HG02973 (cell line): ENCODE results near the gene BIRC6.
A peak's percentile ranks its signal among the peaks of the same experiment; 100 is the strongest.
"Not testable (repeated sequence)": the region's sequence is repeated elsewhere in the genome, so short reads cannot be mapped to it uniquely, and the experiment has no call there.

Experiments used
- ATAC-seq: cut with Tn5 transposase; IDR thresholded peaks from one replicate; pipeline ENCODE4 v1.9.1; 2021; ENCODE audit warnings: moderate library complexity; ENCODE audit not compliant: unreplicated experiment

BIRC6 gene

DNA sequence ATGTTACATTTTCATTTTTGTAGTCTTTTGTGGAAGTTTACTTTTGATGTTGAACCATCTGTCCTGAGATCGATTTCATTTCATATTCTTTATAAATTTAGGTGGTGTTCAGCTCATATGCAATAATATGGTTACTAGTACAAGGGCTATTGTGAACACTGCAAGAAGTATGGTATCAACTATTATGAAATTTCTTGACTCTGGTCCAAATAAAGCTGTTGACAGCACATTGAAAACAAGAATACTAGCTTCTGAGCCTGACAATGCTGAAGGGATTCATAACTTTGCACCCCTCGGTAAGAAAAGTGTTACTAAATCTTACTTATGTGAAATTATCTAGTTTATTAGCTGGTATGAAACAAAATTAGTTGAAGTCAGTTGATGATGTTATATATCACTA lies 146.1 kb downstream of the BIRC6 start:
- ATAC-seq, result no peak

DNA sequence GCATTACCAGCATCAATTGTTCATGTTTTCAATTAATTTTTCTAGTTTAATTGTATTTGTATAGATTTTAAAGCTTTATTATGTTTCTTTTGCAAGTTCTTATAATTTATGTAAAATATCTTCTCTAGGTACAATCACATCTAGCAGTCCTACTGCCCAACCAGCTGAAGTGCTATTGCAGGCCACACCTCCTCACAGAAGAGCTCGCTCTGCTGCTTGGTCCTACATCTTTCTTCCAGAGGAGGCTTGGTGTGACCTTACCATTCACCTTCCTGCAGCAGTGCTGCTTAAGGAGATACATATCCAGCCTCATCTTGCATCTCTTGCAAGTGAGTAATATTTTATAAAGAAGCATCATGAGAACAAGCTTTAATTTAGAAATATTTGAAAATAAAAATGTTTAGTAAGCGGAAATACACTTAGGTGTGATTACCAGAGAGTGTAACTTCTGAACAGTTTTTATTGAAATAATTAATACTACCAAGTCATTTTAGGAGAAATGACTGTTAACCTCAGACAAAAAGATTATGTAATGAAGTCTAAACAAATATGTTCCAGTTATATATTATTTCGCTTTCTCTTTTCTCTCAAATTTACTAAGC lies 148.2 kb downstream of the BIRC6 start:
- no peak for ATAC-seq

DNA sequence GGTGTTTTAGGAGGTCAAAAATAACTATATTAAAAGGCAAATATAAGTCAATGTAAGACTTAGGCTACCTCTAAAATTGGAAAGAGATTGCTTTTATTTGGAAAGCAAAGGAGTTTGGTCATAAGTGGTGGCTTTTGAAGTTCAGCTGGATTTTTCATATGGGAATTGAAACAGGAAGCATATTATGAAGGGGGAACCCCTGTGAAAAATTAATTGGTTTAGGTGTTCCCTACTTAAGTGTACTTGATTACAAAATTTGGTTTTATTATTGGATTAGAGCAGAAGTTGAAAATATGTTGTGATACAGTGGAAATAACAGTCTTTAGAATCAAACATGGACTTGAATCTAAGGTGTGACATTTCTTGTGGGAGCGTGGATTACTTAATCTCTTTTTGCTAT lies 149.6 kb downstream of the BIRC6 start:
- ATAC-seq, result no peak

DNA sequence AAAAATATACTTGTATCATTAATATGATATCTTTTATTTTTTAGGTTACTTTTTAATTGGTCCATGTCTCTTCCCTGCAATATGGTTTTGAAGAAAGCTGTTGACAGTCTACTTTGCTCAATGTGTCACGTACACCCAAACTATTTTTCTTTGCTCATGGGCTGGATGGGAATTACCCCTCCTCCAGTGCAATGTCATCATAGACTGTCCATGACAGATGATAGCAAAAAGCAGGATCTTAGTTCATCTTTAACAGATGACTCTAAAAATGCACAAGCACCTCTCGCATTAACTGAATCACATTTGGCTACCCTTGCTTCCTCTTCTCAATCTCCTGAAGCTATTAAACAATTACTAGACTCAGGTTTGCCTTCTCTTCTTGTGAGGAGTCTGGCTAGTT lies 158.1 kb downstream of the BIRC6 start:
- ATAC-seq, result no peak

DNA sequence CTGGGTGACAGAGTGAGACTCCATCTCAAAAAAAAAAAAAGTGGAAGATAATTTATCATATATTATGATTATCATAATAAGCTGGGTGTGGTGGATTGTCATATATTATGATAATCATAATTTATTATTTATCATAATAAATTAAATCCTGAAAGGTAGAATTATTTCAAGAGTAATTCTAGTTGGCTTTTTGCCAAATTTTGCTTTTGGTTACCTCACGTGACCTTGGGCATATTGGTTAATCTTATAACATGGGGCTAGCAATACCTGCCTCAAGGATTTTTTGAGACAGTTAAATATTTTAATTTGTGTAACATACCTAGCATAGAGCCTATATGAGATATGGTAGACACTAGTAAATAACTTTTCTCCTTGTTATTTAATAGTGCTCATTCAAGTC lies 159.7 kb downstream of the BIRC6 start:
- no peak for ATAC-seq

DNA sequence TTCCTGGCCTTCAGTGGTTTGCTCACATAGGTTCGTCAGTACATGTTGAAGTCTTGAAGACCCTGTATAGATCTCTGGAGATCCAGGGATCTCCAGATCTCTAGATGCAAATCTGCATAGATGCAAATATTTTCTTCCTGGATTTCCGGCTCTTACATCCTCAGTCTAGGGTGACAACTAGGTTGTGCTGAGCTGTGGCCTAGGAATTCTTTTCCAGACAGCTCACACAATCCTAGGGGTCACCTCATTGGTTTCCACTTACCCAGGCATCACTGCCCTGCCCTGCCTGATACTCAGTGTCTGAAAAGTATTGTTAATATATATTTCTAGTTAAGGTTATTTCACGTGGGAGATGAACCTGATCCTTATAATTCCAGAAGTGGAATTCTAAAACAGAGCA lies 165.9 kb downstream of the BIRC6 start:
- ATAC-seq, result no peak

DNA sequence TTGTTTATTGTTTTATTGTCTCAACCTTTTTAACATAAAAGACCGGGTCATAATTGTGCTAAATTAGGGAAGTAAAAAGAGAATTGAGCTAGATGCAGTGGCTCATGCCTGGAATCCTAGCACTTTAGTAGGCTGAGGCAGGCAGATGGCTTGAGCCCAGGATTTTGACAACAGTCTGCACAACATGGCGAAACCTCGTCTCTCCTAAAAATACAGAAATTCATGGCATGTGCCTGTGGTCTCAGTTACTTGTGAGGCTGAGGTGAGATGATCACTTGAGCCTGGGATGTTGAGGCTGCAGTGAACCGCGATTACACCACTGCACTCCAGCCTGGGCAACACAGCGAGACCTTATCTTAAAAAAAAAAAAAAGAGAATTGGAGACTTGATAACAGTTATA lies 166.9 kb downstream of the BIRC6 start:
- no peak for ATAC-seq

DNA sequence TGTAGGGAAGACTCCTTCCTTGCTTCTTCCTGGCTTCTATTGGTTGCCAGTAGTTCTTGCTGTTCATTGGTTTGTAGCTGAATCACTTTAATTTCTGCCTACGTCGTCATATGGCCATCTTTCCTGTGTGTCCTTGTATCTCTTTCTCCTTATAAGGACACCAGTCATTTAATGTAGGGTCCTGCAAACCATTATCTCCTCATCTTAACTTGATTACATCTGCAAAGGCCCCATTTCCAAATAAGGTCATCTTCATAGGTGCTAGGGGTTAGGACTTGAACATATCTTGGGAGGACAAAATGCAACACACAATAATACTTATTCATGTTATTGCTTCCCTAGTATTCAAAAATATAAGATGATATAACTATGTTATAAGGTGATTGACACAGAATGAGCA lies 175.5 kb downstream of the BIRC6 start:
- ATAC-seq, result no peak

DNA sequence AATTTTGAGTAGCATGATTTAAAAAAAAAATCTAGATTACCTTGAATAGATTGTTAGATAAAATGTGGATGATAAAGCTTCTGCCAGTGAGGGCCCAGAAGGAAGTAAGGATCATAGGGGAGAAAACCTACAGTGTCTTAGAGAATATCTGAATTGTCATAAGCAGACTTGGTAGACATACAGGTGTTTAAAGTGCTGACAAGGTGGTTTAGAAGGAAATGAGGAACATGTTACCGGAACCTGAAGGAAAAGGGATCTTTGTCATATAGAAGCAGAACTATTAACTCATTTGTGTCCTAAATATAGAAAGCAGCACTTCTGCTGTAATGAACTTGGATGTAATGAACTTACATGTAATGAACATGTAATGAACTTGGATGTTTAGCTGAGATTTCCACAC lies 176.1 kb downstream of the BIRC6 start:
- no peak for ATAC-seq

DNA sequence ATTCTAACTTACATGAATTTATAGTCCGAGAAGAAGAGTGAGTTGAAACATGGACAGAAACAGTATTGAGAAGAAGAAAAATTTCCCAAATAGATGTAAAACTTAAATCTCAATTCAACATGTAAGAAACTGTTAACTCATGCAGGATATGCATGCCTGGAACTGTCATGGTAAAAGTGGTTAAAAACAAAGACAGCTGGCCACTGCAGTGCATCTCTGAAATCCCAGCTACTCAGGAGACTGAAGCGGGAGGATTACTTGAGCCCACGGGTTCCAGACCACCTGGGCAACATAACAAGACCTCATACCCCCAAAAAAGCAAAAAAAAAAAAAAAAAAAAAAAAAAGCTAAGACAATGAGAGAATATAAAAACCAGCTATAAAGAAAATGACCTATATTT lies 178.0 kb downstream of the BIRC6 start:
- ATAC-seq, result no peak

DNA sequence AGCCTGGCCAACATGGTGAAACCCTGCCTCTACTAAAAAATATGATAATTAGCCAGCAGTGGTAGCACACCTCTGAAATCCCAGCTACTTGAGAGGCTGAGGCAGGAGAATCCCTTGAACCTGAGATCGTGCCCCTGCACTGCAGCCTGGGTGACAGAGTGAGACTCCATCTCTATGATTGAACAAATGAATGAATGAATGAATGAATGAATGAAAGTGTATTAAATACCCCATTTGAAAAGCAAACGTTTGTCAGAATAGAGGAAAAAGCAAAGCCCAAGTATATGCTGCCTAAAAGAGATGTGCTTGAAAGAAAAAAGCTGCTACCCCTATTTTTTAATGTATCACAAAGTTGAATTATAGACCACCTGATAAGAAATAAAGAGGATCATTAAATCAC lies 181.9 kb downstream of the BIRC6 start:
- ATAC-seq, result no peak

DNA sequence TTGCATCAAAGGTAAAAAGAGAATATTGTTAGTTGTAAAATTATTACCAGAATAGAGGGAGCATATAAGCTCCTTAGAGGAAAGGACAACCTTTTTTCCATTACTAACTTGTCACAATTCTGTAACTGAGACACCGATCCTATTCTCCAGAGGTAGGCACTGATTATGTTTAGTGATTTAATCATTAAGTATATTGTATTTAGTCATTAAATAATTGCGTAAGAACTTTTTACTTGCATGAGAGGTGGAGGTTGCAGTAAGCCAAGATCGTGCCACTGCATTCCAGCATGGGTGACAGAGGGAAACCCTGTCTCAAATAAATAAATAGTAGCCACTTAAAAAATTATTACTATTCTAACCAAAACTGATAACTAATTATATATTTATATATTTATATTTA lies 195.7 kb downstream of the BIRC6 start:
- ATAC-seq, result not testable (repeated sequence)

DNA sequence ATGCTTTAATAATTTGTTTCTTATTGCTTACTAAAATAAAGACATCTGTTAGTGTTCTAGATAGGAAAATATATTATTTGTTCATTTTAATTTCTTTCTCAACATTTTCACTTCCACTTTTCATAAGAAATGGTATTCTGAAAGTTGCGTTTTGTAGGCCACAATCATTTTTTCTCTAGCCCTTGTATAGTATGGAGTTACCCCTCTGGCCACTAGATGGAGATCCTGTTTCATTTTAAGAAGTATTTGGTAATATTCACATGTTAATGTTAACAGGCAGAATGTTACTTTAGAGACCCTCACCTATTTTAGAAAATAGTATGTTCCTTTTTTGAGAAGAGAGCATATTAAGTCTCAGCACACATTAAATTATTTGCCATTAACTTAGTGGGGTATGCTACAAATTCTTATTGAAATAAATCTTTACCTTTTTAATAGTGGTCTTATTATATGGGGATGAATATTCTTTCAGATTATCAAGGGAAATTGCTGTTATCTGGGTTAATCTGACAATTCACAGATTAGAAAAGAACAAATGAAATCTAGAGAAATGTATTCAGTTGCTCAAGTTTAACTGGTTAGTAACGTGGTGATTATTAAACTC lies 197.1 kb downstream of the BIRC6 start:
- ATAC-seq, result peak; percentile 89

DNA sequence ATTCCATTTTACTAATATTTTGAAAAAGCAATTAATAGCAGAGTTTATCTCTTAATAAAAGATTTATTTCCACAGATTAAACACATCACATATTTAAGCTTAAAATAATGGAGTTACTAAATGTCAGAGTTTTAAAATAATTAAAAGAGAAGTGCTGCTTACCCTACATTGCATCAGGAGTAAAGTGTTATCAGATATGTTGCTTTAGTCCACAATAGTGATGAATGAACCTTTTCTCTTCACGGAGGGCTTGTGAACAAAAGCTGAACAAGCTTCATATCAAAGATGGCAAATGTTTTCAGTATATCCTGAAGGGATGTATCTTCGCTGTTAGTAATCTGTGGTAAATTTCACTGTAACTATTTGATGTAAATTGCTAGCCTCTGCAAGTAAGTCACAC lies 201.7 kb downstream of the BIRC6 start:
- no peak for ATAC-seq

DNA sequence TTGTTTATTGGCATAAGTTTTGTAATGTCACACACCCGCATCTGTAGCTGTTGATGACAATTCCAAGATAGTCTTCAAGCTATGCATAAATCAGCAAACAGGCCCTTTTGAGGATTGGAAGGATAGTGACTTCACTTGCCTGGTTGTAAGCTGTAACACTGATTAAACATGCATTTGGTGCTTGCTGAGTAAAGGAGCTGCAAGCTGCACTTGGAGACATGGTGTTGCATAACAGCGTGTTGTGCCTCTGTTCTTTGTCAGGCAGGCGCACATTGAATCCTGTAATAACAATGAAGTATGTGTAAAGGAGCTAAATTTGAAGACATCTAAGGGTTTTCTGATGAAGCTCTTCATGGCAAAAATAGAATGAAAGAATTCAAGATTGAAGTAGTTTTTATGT lies 202.3 kb downstream of the BIRC6 start:
- ATAC-seq, result no peak

DNA sequence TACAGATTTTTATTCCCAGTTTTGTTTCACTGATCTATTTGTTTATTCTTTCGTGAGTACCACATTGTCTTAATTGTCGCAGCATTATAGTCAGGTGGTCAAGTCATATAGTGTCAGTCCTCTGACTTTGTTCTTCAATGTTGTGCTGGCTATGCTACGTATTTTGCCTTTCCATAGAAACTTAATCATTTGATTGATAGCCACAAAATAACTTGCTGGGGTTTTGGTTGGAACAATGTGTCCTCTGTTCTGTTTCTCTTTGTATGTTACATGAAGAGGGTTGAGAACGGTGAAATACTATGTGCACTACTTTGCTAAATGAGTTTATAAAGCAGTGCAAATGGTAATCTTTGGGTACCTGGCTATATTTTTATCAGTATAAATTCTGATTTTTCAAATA lies 206.1 kb downstream of the BIRC6 start:
- ATAC-seq, result no peak

DNA sequence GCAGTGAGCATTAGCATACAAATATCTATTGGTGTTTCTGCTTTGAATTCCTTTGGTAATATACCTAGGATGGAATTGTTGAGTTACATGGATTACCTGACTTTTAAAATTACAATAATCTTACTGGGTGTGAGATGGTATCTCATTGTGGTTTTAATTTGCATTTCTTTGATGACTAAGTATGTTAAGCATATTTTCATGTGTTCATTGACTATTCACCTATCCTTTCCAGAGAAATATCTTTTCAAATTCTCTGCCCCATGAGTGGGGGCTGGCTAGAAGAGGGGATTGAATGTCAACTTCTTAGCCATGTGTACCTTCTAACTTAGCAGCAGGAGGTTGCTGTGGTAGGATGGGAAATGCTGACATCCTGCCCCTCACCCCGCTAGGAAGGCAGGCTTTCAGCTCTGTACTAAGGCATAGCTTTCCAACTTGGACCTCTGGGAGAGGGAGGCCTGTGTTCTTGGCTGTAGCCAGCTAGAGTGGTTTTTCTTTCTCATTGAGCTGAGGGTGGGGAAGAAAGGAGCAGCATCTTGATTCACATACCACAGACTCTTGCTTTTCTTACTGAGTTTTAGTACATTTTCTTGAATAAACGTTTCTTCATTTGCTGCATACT lies 207.7 kb downstream of the BIRC6 start:
- ATAC-seq, result no peak

DNA sequence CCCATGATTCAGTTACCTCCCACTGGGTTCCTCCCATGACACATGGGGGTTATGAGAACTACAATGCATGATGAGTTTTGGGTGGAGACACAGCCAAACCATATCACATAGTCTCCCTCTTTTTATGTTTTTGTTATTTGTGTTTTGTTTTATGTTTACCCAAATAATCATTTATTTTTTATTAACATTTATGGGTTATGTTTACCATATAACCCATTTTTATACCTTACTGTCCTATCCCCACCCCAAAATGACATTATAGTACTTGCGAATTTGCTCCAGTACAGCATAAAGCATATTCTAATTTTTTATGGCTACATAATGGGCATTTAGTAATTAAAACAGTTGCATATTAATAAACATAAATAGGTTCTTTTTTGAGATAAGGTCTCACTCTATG lies 209.1 kb downstream of the BIRC6 start:
- no peak for ATAC-seq

DNA sequence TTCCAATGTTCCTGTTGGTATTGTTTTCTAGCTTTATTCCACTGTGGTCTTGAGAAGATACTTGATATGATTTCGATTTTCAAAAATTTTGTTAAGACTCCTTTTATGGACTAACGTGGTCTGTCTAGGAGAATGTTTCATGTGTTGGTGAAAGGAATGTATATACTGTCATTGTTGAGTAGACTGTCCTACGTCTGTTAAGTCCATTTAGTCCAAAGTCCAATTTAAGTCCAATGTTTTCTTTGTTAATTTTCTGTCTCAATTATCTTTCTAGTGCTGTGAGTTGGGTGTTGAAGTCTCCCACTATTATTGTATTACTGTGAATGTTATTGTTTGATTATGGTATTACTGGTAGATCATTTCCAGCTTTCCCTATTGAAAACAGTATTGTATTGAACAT lies 215.2 kb downstream of the BIRC6 start:
- no peak for ATAC-seq

DNA sequence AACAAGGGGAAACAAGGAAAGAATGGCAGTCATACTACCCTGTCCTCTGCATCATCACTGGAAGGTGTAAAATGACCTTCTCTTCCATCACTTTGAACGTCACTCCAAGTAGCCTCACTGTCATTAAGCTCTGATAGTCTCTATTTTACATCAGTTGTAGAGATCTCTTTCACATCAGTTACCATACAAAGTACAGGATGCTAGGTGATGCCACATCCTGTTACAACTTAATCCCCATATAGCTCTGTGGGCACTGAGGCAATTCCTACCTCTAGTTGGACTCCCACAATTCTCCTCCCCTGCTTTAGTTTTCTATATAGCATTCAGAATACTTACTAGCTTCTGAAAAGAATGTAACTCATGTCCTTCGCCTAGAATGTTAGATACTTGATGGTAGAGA lies 215.9 kb downstream of the BIRC6 start:
- ATAC-seq, result no peak

DNA sequence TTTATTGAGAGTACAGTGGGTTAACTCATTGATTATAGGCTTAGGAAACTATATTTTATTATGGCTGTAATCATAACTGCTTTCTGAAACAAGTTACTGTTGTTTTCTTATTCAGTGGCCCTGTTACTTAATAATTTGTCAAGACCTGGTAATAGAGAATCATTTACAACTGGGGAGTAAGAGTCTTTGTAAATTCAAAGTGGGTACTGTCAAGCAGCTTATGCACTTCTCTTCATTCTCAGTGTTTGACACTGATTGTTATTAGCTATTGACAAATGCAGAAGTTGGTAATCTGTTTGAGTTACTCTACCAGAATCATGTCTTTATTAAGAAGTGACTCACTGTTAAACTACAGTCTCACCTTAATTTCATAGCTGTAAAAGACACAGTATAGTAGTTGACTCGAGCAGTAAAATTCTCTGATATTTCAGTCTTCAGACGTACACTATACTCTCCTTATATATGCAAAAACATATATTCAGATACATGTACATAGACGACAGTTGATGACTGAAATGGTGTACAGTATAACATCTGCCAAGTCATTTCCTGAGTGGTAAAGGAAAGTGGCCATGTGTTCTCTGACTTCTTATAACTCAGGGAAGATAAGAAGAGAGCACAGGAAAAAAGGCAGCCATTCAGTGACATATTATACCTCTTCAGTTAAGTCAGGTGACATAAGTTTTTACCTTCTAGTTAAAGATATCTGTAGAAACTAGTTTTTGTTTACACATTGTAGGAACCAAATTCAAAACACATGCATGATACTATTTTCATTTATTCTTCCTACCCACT lies 235.0 kb downstream of the BIRC6 start:
- ATAC-seq, result peak; percentile 55

DNA sequence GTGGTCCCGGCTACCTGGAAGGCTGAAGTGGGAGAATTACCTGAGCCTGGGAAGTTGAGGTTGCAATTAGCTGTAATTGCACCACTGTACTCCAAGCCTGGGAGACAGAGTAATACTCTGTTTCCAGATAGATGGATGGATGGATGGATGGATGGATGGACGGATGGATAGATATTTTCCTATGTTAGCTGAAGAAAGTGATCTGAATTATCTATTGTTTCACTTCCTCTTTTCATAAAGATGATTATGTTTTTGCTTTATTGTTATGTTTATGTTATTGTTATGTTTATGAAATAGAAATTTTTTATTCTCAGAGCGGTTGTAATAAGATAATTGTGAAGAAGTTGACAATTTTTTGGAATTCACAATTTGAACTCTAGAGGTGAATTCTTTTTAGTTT lies 237.8 kb downstream of the BIRC6 start:
- ATAC-seq, result no peak
